HG02588 (cell line): ENCODE measurements around the gene C17orf114.

Experiments
- ATAC-seq: cut with Tn5 transposase; IDR thresholded peaks from one replicate; pipeline ENCODE4 v1.9.1; 2021; ENCODE audit warnings: mild to moderate bottlenecking, moderate library complexity; ENCODE audit not compliant: unreplicated experiment

The C17orf114 gene

GRCh38 chr17:4802228-4802627 is at the start of gene C17orf114:
Gene C17orf114 (minus strand): TSS chr17:4802328.
- no peak for ATAC-seq

- ATAC-seq: no peak
These were observed 49.0 kb upstream of the C17orf114 start for GRCh38 chr17:4851084-4851483.

- no peak for ATAC-seq
These were observed 48.1 kb upstream of the C17orf114 start for GRCh38 chr17:4850246-4850645.

- ATAC-seq: no peak
These were observed 46.9 kb upstream of the C17orf114 start for GRCh38 chr17:4849011-4849536.

- no peak for ATAC-seq
These were observed 44.7 kb upstream of the C17orf114 start for GRCh38 chr17:4846635-4847390.

GRCh38 chr17:4845118-4845517 is 43.0 kb upstream of the C17orf114 start:
- ATAC-seq: no peak

GRCh38 chr17:4843321-4844000 is 41.3 kb upstream of the C17orf114 start:
- ATAC-seq: no peak

- ATAC-seq: no peak
These were observed 40.2 kb upstream of the C17orf114 start for GRCh38 chr17:4842376-4842775.

- no peak for ATAC-seq
These were observed 38.7 kb upstream of the C17orf114 start for GRCh38 chr17:4840893-4841242.

- no peak for ATAC-seq
These were observed 38.1 kb upstream of the C17orf114 start for GRCh38 chr17:4839965-4840892.

- ATAC-seq: no peak
These were observed 37.1 kb upstream of the C17orf114 start for GRCh38 chr17:4839221-4839620.

- no peak for ATAC-seq
These were observed 36.2 kb upstream of the C17orf114 start for GRCh38 chr17:4838309-4838785.

GRCh38 chr17:4837471-4838308 is 35.6 kb upstream of the C17orf114 start:
- no peak for ATAC-seq

GRCh38 chr17:4836221-4836620 is 34.1 kb upstream of the C17orf114 start:
- ATAC-seq: no peak

GRCh38 chr17:4834681-4835020 is 32.5 kb upstream of the C17orf114 start:
- ATAC-seq: no peak

- ATAC-seq: no peak
These were observed 32.0 kb upstream of the C17orf114 start for GRCh38 chr17:4833941-4834680.

- peak; percentile 86 for ATAC-seq
These were observed 31.2 kb upstream of the C17orf114 start, which contains the start of gene MINK1 for GRCh38 chr17:4833178-4833940. Gene MINK1 (plus strand): TSS chr17:4833340. CDS start chr17:4833584, 244 bp downstream.

- ATAC-seq: peak; percentile 14
These were observed 30.7 kb upstream of the C17orf114 start for GRCh38 chr17:4832829-4833177.

- ATAC-seq: no peak
These were observed 25.3 kb upstream of the C17orf114 start for GRCh38 chr17:4827399-4827798.
